Activated CD4-positive, alpha-beta T cell treated with anti-CD3 and anti-CD28 coated beads for 24 hours (primary cell): ENCODE data around the gene TNFRSF1B.

ENCODE experiments used
- DNase-seq, 2 donors: peaks; one replicate each; pipeline ENCODE4 v3.0.0-alpha.2; 2020; ENCODE audit warnings: low read depth in 2 of 2

Gene TNFRSF1B

GRCh38 chr1:12142141-12142823, 24.5 kb upstream of the TNFRSF1B start:
- DNase-seq, result no peak

GRCh38 chr1:12142891-12143630, 23.7 kb upstream of the TNFRSF1B start:
- DNase-seq, result no peak

GRCh38 chr1:12143631-12144155, 23.1 kb upstream of the TNFRSF1B start:
- no peak for DNase-seq

GRCh38 chr1:12144236-12144635, 22.6 kb upstream of the TNFRSF1B start:
- no peak for DNase-seq

- no peak for DNase-seq
These were observed 21.8 kb upstream of the TNFRSF1B start for GRCh38 chr1:12144969-12145368.

DNA sequence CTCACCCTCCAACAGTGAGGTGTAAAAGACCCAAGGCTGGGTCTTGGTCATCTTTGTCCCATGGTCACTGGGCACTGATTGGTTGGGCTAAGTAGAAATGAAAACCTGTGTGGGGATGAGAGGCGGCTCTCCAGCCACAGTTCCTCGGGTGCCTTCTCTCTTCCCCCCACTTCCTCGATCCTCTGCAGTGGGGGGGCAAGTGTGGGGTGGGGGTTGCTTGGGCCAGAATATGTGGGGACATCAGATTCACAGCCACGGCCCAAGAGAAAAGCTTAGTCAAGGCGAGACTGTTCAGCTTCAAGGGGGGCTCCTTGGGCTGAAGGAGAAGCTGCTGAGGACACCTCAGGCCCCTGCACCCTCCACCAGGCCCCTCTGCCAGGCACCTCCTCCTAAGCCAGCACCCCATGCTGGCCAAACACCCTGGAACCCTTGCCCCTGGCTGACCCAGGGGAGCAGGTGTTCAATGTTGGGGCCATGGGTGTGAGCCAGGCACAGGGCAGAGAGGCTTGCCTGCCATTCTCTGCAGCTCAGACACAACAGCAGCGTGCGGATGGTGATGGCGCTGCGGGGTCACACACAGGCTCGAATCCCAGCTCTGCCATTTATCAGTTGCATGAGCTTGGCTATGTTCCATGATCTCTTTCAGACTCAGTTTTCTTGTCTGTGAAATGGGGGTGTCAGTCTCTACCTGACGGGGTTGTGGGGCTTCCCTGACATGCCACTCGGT, 21.0 kb upstream of the TNFRSF1B start:
- no peak for DNase-seq

- DNase-seq, result no peak
These were observed 20.3 kb upstream of the TNFRSF1B start for GRCh38 chr1:12146343-12147112.

DNA sequence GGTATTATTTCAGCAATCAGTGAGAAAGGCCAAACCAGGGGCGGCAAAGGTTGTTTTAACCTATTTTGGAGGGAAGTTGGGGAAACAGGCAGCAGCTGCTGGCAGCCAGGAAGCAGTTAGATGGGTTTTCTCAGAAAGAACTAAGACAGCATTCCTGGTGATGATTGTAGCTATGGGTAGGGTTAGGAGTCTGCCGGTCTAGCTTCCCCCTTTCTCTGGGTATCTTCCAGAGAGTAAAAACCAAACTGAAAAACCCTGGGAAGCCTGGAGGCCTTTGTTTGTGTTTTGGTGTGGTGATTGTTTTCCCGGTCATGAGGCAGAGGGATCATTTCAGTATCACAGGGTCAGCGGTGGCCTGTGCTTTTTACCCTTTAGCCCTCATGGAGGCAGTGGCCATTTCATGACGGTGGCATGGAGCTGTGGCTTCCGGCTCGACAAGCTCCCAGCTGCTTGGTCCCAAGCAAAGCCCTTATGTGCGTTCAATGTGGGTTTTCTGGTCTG, 19.5 kb upstream of the TNFRSF1B start:
- DNase-seq, result no peak

- DNase-seq, result no peak
These were observed 18.4 kb upstream of the TNFRSF1B start for GRCh38 chr1:12148160-12148957.

- no peak for DNase-seq
These were observed 17.6 kb upstream of the TNFRSF1B start for GRCh38 chr1:12148958-12149790.

- no peak for DNase-seq
These were observed 17.0 kb upstream of the TNFRSF1B start for GRCh38 chr1:12149791-12150175.

- DNase-seq, result no peak
These were observed 16.2 kb upstream of the TNFRSF1B start for GRCh38 chr1:12150456-12151200.

DNA sequence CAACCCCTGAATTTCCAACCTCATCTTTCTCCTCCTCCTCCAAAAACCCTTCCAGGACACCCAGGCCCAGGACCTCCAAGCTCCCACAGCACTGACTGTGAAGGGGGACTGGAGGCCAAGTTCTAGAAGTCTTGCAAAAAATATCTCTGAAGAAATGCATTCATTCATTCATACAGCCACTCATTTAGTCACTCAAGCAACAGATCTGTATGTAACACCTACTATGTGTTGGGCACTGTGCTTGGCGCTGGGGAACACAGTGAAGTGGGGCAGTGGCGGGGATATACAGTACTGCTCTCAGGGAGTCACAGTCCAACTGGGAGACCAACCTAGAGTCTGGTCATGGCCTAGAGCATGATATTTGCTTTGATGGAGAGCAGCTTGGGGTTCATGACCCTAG, 15.3 kb upstream of the TNFRSF1B start:
- no peak for DNase-seq

DNA sequence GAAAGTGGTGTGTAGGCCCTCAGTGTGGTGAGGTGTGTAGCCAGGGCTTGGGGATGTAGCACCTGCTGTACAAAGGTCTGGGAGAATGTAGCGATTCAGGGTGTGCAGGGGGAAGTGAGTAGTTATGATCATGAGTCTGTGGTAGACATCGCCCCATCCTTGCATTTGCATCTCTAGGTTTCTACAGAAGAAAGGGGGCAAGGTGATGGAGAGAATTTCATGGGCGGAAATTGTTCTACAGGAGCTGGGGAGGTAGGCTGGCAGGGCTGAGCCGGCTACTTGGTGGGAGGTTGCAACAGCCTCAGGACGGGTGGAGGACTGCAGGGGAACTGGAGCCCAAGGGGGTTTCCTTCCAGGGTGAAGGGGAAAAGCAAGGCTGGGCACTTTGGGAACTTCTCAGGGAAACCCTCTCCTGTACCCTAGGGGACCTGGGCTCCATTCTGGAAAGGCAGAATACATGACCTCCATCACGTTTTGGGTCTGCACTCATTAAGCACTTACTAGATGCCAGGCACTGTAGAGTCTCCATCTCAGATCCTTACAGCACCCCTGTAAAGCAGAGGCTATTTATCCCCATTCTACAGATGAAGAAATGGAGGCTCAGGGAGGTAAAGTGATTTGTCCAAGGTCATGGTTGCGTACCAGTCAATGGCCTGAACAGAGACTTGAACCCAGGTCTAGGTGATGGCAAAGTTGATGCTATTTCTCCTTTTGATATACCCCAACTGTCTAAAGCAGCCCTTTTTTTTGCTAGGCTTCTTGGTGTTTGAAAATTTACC, 14.5 kb upstream of the TNFRSF1B start:
- no peak for DNase-seq

GRCh38 chr1:12153181-12153785, 13.5 kb upstream of the TNFRSF1B start:
- no peak for DNase-seq

DNA sequence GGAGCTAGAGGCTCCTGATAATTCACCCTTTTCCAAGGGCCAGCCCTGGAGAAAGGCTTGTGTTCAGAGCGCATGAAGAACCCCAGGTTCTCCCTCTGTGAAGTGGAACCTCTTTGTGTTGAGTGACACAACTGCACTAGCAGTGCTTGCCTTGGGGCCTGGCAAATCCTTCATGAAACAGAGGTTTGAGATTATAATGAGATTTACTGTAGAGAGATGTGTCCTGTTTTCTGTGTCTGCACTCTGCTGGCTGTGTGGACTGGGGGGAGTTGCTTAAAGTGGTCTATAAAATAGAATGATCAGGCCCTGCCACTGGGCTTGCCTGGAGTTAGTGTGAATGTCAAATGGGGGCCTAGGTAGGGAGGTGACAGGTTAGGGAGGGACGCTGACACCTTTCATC, 11.5 kb upstream of the TNFRSF1B start:
- DNase-seq, result no peak

- no peak for DNase-seq
These were observed 9.2 kb upstream of the TNFRSF1B start for GRCh38 chr1:12157366-12158231.
